K562 (cell line): Measurements from ENCODE around the gene HGS.

Experiments used
- CEBPZ ChIP-seq: fragments of 150-350 bp; IDR thresholded peaks from 2 replicates; pipeline ENCODE4 v1.6.1; 2014; ENCODE audit warnings: low read depth, mild to moderate bottlenecking, low read length, borderline replicate concordance
- SP2 ChIP-seq: IDR thresholded peaks from 2 replicates; pipeline ENCODE4 v1.6.1; 2011; ENCODE audit warnings: mild to moderate bottlenecking, low read depth, low read length, moderate library complexity; ENCODE audit not compliant: poor library complexity, severe bottlenecking; ENCODE audit errors: extremely low read depth
- ZNF785 ChIP-seq: fragments of 250-450 bp; sonication (Bioruptor Pico); IDR thresholded peaks from 2 replicates; pipeline ENCODE4 v1.4.0; 2020; ENCODE audit warnings: mild to moderate bottlenecking
- ZZZ3 ChIP-seq: fragments of 450-650 bp; IDR thresholded peaks from 2 replicates; pipeline ENCODE4 v1.6.1; 2016; ENCODE audit warnings: antibody characterized with exemption, mild to moderate bottlenecking, moderate library complexity

GRCh38 chr17:81655378-81656117, 28.3 kb upstream of the HGS start:
- TF ChIP-seq SP2 (no peak), ZZZ3 (no peak), CEBPZ (no peak), ZNF785 (CRISPR knock-in tag) (no peak)
